ENCODE results near the gene CNIH3. TPM values are rescaled to one million over a fixed set of nuclear protein-coding genes. Genes with fewer than 3 reads are reported as not detected.
A peak's percentile ranks its signal among the peaks of the same experiment; 100 is the strongest.

Gene CNIH3
- polyA plus RNA-seq, 4 donors = 0.70 to 2.1 TPM; not detected in 2

GRCh38 chr1:224727351-224728289 is 111.5 kb downstream of the CNIH3 start:
- 77 to 81% (median 78%) methylated on average over 6 of the region's 6 CpGs for WGBS, 3 donors
- FAIRE-seq = no peak

GRCh38 chr1:224730540-224730939 is 114.4 kb downstream of the CNIH3 start:
- 78 to 90% (median 79%) methylated on average over 1 of the region's 1 CpG for WGBS, 3 donors
- H3K27me3 ChIP-seq (ENCODE audit: control insufficient read depth in 3 of 3, insufficient read depth in 3 of 3, low read length in 3 of 3) = no peaks in the 10 kb centered on the region
- H3K9me3 ChIP-seq (ENCODE audit: control insufficient read depth in 2 of 2, insufficient read depth in 1 of 2, low read depth in 1 of 2, low read length in 1 of 2) = no peaks in the 10 kb centered on the region
- no peak overlapping the region for H3K4me3 ChIP-seq (ENCODE audit: low read depth in 1 of 3, low read length in 3 of 3)
- DNase-seq (no peak), FAIRE-seq (no peak)
- peaks cover 0 to 5% (median 0%) of the 10 kb centered on the region in 3 donors for H3K4me1 ChIP-seq (ENCODE audit: control insufficient read depth in 3 of 3, insufficient read depth in 2 of 3, low read depth in 1 of 3, low read length in 2 of 3)
- H3K36me3 ChIP-seq (ENCODE audit: control insufficient read depth in 3 of 3, insufficient read depth in 2 of 3, low read depth in 1 of 3, low read length in 3 of 3) = no peaks in the 10 kb centered on the region
- no peak overlapping the region for H3K27ac ChIP-seq (ENCODE audit: low read depth in 1 of 3, low read length in 2 of 3)

More at GRCh38 chr1:224727351-224728289, 111.5 kb downstream of the CNIH3 start:
- Histone ChIP-seq H3K9me3 (ENCODE audit: control insufficient read depth in 2 of 2, insufficient read depth in 1 of 2, low read depth in 1 of 2, low read length in 1 of 2) (no peaks in the 10 kb centered on the region), H3K27me3 (ENCODE audit: control insufficient read depth in 3 of 3, insufficient read depth in 3 of 3, low read length in 3 of 3) (no peaks in the 10 kb centered on the region), H3K4me1 (ENCODE audit: control insufficient read depth in 3 of 3, insufficient read depth in 2 of 3, low read depth in 1 of 3, low read length in 2 of 3) (no peaks in the 10 kb centered on the region), H3K36me3 (ENCODE audit: control insufficient read depth in 3 of 3, insufficient read depth in 2 of 3, low read depth in 1 of 3, low read length in 3 of 3) (no peaks in the 10 kb centered on the region), H3K4me3 (ENCODE audit: low read depth in 1 of 3, low read length in 3 of 3) (no peak overlapping the region), H3K27ac (ENCODE audit: low read depth in 1 of 3, low read length in 2 of 3) (no peak overlapping the region)
- DNase-seq = no peak

GRCh38 chr1:224730965-224731364 is 114.8 kb downstream of the CNIH3 start:
- H3K4me3 ChIP-seq (ENCODE audit: low read depth in 1 of 3, low read length in 3 of 3) = no peak overlapping the region
- H3K36me3 ChIP-seq (ENCODE audit: control insufficient read depth in 3 of 3, insufficient read depth in 2 of 3, low read depth in 1 of 3, low read length in 3 of 3) = no peaks in the 10 kb centered on the region
- no peak overlapping the region for H3K27ac ChIP-seq (ENCODE audit: low read depth in 1 of 3, low read length in 2 of 3)
- no peak for DNase-seq
- FAIRE-seq = no peak
- H3K9me3 ChIP-seq (ENCODE audit: control insufficient read depth in 2 of 2, insufficient read depth in 1 of 2, low read depth in 1 of 2, low read length in 1 of 2) = no peaks in the 10 kb centered on the region
- peaks cover 0 to 5% (median 0%) of the 10 kb centered on the region in 3 donors for H3K4me1 ChIP-seq (ENCODE audit: control insufficient read depth in 3 of 3, insufficient read depth in 2 of 3, low read depth in 1 of 3, low read length in 2 of 3)
- H3K27me3 ChIP-seq (ENCODE audit: control insufficient read depth in 3 of 3, insufficient read depth in 3 of 3, low read length in 3 of 3) = no peaks in the 10 kb centered on the region

- H3K4me3 ChIP-seq (ENCODE audit: low read depth in 1 of 3, low read length in 3 of 3) = no peak overlapping the region
- H3K4me1 ChIP-seq (ENCODE audit: control insufficient read depth in 3 of 3, insufficient read depth in 2 of 3, low read depth in 1 of 3, low read length in 2 of 3) = peaks cover 0 to 5% (median 0%) of the 10 kb centered on the region in 3 donors
- no peaks in the 10 kb centered on the region for H3K27me3 ChIP-seq (ENCODE audit: control insufficient read depth in 3 of 3, insufficient read depth in 3 of 3, low read length in 3 of 3)
- FAIRE-seq = no peak
- no peaks in the 10 kb centered on the region for H3K36me3 ChIP-seq (ENCODE audit: control insufficient read depth in 3 of 3, insufficient read depth in 2 of 3, low read depth in 1 of 3, low read length in 3 of 3)
- H3K9me3 ChIP-seq (ENCODE audit: control insufficient read depth in 2 of 2, insufficient read depth in 1 of 2, low read depth in 1 of 2, low read length in 1 of 2) = no peaks in the 10 kb centered on the region
- 50 to 64% (median 54%) methylated on average over 3 of the region's 3 CpGs for WGBS, 3 donors
- DNase-seq = no peak
- H3K27ac ChIP-seq (ENCODE audit: low read depth in 1 of 3, low read length in 2 of 3) = no peak overlapping the region
Observed at GRCh38 chr1:224731633-224732032, 115.5 kb downstream of the CNIH3 start.

GRCh38 chr1:224732377-224733026 is 116.4 kb downstream of the CNIH3 start:
- no peak for FAIRE-seq
- H3K27ac ChIP-seq (ENCODE audit: low read depth in 1 of 3, low read length in 2 of 3) = peak overlapping the region in 1 of 3 donors; percentile 18

GRCh38 chr1:224733027-224733911 is 117.2 kb downstream of the CNIH3 start:
- peaks cover 0 to 5% (median 0%) of the 10 kb centered on the region in 3 donors for H3K4me1 ChIP-seq (ENCODE audit: control insufficient read depth in 3 of 3, insufficient read depth in 2 of 3, low read depth in 1 of 3, low read length in 2 of 3)
- WGBS, 3 donors = 27 to 39% (median 38%) methylated on average over 12 of the region's 12 CpGs
- peak overlapping the region in 1 of 3 donors; percentile 42 for H3K27ac ChIP-seq (ENCODE audit: low read depth in 1 of 3, low read length in 2 of 3)
- H3K4me3 ChIP-seq (ENCODE audit: low read depth in 1 of 3, low read length in 3 of 3) = no peak overlapping the region
- H3K27me3 ChIP-seq (ENCODE audit: control insufficient read depth in 3 of 3, insufficient read depth in 3 of 3, low read length in 3 of 3) = no peaks in the 10 kb centered on the region
- H3K9me3 ChIP-seq (ENCODE audit: control insufficient read depth in 2 of 2, insufficient read depth in 1 of 2, low read depth in 1 of 2, low read length in 1 of 2) = no peaks in the 10 kb centered on the region
- no peak for FAIRE-seq
- H3K36me3 ChIP-seq (ENCODE audit: control insufficient read depth in 3 of 3, insufficient read depth in 2 of 3, low read depth in 1 of 3, low read length in 3 of 3) = no peaks in the 10 kb centered on the region
- peak in 1 of 2 donors; percentile 70 for DNase-seq

More at GRCh38 chr1:224732377-224733026, 116.4 kb downstream of the CNIH3 start:
- H3K27me3 ChIP-seq (ENCODE audit: control insufficient read depth in 3 of 3, insufficient read depth in 3 of 3, low read length in 3 of 3) = no peaks in the 10 kb centered on the region
- peak in 1 of 2 donors; percentile 66 for DNase-seq
- no peaks in the 10 kb centered on the region for H3K9me3 ChIP-seq (ENCODE audit: control insufficient read depth in 2 of 2, insufficient read depth in 1 of 2, low read depth in 1 of 2, low read length in 1 of 2)
- H3K36me3 ChIP-seq (ENCODE audit: control insufficient read depth in 3 of 3, insufficient read depth in 2 of 3, low read depth in 1 of 3, low read length in 3 of 3) = no peaks in the 10 kb centered on the region
- H3K4me3 ChIP-seq (ENCODE audit: low read depth in 1 of 3, low read length in 3 of 3) = no peak overlapping the region
- H3K4me1 ChIP-seq (ENCODE audit: control insufficient read depth in 3 of 3, insufficient read depth in 2 of 3, low read depth in 1 of 3, low read length in 2 of 3) = peaks cover 0 to 5% (median 0%) of the 10 kb centered on the region in 3 donors
- 23 to 64% (median 49%) methylated on average over 9 of the region's 9 CpGs for WGBS, 3 donors

GRCh38 chr1:224734261-224734935 is 118.3 kb downstream of the CNIH3 start:
- Histone ChIP-seq H3K4me1 (ENCODE audit: control insufficient read depth in 3 of 3, insufficient read depth in 2 of 3, low read depth in 1 of 3, low read length in 2 of 3) (peaks cover 0 to 5% (median 0%) of the 10 kb centered on the region in 3 donors), H3K4me3 (ENCODE audit: low read depth in 1 of 3, low read length in 3 of 3) (no peak overlapping the region), H3K9me3 (ENCODE audit: control insufficient read depth in 2 of 2, insufficient read depth in 1 of 2, low read depth in 1 of 2, low read length in 1 of 2) (no peaks in the 10 kb centered on the region), H3K36me3 (ENCODE audit: control insufficient read depth in 3 of 3, insufficient read depth in 2 of 3, low read depth in 1 of 3, low read length in 3 of 3) (no peaks in the 10 kb centered on the region), H3K27ac (ENCODE audit: low read depth in 1 of 3, low read length in 2 of 3) (no peak overlapping the region), H3K27me3 (ENCODE audit: control insufficient read depth in 3 of 3, insufficient read depth in 3 of 3, low read length in 3 of 3) (no peaks in the 10 kb centered on the region)
- FAIRE-seq (no peak), DNase-seq (no peak)
- 95 to 96% (median 95%) methylated on average over 13 of the region's 13 CpGs for WGBS, 3 donors

Data from small intestine (tissue), 7 donors.